ENCODE data around the gene UAP1L1. TPM values are rescaled to one million over a fixed set of nuclear protein-coding genes. Genes with fewer than 3 reads are reported as not detected.
A peak's percentile ranks its signal among the peaks of the same experiment; 100 is the strongest.

UAP1L1 gene
- total RNA-seq, 2 donors from 2014 or later: 7.5 to 28.2 TPM

DNA sequence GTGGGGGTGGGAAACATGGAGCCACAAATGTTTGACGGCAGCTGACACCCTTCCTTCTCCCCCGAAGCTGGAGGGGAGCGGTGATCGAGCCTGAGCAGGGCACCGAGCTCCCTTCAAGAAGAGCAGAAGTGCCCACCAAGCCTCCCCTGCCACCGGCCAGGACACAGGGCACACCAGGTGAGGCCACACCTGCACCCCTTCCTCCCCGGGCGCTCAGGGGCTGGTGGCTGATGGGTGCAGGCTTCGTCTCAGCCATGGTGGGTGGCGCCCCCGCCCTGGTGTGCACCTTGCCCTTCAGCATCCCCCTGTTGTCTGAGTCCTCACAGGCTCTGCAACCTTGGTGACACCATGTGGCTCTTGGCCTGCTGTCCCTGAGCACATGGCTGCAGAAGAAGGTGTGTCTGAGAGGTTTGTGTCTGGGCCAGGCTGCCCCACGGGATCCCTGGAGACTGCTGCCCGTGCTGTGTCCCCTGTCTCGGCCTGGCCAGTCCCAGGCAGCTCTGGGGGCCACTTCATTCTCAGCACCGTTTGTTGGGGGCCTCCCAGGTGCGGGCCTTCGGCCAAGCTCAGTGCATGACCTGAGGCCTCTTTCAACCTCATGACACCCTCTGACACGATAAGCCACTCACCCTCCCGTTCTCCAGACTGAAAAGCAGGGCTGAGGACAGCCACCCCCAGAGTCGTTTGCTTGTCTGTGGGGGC lies 20.6 kb downstream of the UAP1L1 start:
- DNase-seq (ENCODE audit: low spot score in 2 of 2): no peak
- no peak for ATAC-seq
- Mint-ChIP-seq H3K9me3 (no peaks in the 10 kb centered on the region), H3K27ac (no peak overlapping the region), H3K36me3 (peaks cover 11 to 16% of the 10 kb centered on the region in 2 donors)

DNA sequence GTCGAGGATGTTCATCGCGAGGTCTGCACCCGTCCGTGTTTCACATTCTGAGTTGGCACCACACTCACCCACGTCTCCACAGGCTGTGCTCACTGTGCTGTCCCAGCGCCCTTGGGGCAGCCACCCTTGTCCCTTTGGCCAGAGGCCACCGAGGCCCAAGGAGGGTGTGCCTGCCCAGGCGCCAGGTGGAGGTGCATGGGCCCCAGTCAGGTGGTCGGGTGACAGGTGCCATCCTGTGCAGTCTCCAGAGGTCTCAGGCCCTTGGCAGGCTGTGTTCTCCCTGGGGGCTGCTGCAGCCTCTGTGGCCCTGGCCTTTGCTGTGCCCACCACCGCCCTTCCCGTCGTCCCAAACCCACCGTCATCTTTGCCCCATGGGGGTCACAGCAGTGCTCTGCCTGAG lies 21.9 kb downstream of the UAP1L1 start:
- H3K9me3 Mint-ChIP-seq: no peaks in the 10 kb centered on the region
- peaks cover 11 to 16% of the 10 kb centered on the region in 2 donors for H3K36me3 Mint-ChIP-seq
- no peak for DNase-seq (ENCODE audit: low spot score in 2 of 2)
- no peak overlapping the region for H3K27ac Mint-ChIP-seq
- no peak for ATAC-seq

DNA sequence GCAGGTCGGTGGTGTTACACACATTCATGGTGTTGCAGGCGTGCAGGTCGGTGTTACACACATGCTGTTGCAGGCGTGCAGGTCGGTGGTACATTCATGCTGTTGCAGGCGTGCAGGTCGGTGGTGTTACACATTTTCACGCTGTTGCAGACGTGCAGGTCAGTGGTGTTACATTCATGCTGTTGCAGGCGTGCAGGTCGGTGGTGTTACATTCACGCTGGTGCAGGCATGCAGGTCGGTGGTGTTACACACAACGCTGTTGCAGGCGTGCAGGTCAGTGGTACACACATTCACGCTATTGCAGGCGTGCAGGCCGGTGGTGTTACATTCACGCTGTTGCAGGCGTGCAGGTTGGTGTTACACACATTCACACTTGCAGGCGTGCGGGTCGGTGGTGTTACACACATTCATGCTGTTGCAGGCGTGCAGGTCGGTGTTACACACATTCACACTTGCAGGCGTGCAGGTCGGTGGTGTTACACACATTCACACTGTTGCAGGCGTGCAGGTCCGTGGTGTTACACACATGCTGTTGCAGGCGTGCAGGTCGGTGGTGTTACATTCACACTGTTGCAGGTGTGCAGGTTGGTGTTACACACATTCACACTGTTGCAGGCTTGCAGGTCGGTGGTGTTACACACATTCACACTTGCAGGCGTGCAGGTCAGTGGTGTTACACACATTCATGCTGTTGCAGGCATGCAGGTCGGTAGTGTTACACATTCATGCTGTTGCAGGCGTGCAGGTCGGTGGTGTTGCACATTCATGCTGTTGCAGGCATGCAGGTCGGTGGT lies 26.1 kb downstream of the UAP1L1 start:
- no peak overlapping the region for H3K27ac Mint-ChIP-seq
- H3K36me3 Mint-ChIP-seq: peaks cover 0 to 6% of the 10 kb centered on the region in 2 donors
- H3K9me3 Mint-ChIP-seq: no peaks in the 10 kb centered on the region
- ATAC-seq (no peak), DNase-seq (ENCODE audit: low spot score in 2 of 2) (no peak)

DNA sequence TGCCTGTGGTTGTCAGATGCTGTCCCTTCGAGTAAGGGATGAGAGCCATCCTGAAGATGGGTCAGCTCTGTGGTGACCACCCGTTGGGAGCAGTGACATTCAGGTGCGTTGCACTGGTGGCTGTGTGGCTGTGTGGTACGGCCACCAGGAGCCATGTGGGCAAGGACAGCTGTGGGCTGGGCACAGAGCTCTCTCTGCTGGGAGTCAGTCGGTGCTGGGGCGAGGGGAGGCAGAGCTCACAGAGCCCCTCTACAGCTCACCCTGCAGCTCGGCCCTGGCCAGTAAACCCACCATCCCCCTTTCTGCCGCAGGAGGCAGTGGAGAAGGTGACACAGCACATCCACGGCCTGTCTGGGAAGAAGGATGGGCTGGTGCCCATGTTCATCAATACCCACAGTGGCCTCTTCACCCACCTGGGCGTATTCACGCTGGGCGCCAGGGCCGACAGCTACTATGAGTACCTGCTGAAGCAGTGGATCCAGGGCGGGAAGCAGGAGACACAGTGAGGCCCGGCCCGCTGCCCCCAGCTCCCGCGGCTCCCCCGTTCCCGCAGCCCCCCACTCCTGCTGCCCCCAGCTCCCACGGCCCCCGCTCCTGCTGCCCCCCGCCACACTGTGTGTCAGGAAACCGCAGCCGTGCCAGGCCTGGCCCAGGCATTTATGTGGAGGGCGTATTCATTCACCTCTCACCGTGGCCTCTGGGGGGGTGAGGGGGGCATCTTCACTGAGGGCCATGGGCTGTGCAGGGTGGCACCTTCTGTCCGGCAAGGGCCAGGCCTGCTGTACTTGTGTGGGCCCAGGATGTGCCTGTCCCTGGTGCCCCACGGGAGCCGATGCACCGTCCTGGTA lies 28.7 kb downstream of the UAP1L1 start:
- H3K36me3 Mint-ChIP-seq: no peaks in the 10 kb centered on the region

DNA sequence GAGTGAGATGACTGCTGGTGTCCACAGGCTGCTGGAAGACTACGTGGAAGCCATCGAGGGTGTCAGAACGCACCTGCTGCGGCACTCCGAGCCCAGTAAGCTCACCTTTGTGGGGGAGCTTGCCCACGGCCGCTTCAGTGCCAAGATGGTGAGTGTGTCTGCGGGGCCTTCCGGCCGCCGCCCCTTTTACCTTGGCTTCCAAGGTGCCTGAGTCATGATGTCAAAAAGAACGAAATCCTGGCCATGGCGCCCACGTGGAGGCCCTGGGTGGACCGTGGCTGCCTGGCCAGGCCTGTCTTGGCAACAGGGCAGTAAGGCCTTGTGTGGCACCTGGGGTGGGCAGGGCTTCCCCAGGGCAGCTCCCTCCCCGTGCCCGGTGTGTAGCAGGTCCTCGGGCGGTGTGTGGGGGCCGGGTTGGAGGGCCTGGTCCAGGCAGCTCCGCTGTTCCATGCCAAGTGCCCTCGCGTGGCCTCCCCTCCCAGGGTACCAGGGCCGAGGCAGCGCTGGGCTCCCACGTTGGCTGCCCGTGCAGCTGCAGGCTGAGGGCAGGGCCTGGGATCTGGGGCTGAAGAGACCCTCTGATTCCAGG lies 29.4 kb downstream of the UAP1L1 start:
- DNase-seq (ENCODE audit: low spot score in 2 of 2) (no peak), ATAC-seq (no peak)

More for the DNA sequence above, 28.7 kb downstream of the UAP1L1 start:
- H3K9me3 Mint-ChIP-seq: no peaks in the 10 kb centered on the region
- DNase-seq (ENCODE audit: low spot score in 2 of 2) (no peak), ATAC-seq (no peak)
- no peak overlapping the region for H3K27ac Mint-ChIP-seq

DNA sequence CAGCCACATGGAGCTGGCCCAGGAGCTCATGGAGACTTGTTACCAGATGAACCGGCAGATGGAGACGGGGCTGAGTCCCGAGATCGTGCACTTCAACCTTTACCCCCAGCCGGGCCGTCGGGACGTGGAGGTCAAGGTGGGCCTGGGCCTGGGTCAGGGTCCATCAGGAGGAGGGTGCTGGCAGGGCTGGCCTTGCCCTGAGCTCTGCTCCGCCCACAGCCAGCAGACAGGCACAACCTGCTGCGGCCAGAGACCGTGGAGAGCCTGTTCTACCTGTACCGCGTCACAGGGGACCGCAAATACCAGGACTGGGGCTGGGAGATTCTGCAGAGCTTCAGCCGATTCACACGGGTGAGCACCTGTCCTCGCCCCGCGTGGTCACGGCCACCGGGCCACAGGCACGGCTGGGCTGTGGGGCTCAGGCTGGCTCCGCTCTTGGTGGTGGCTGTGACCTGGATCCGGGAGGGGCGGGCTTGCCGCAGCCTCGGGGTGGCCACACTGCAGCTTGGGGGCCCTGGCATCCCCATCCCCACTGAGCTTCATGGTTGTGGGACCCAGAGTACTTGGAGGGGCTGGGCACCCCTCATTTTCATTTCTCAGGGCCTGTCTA lies 30.1 kb downstream of the UAP1L1 start:
- Mint-ChIP-seq H3K36me3 (no peaks in the 10 kb centered on the region), H3K27ac (no peak overlapping the region), H3K9me3 (no peaks in the 10 kb centered on the region)
- DNase-seq (ENCODE audit: low spot score in 2 of 2) (no peak), ATAC-seq (peak in 1 of 2 donors; percentile 11)

More for the DNA sequence above, 29.4 kb downstream of the UAP1L1 start:
- H3K9me3 Mint-ChIP-seq: no peaks in the 10 kb centered on the region
- no peaks in the 10 kb centered on the region for H3K36me3 Mint-ChIP-seq
- no peak overlapping the region for H3K27ac Mint-ChIP-seq

DNA sequence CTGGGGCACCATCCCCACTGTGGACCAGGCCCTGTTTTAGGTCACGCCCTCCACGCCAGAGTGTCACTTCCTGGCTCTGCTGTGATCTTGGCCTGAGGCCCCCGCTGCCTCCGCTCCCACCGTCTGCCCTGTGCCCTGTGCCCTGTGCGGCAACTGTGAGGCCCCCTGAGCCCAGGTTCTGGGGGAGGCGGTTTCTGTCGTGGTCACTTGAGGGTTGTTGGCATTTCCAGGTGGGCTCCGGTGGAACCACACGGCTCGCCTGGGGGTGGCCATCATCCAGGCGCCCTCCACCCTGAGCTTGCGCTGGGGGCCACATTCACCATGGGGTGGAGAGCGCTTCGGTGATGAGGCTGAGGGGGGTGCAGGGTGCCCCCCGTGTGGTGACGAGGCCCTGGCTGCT lies 30.7 kb downstream of the UAP1L1 start:
- Mint-ChIP-seq H3K36me3 (no peaks in the 10 kb centered on the region), H3K27ac (no peak overlapping the region), H3K9me3 (no peaks in the 10 kb centered on the region)
- ATAC-seq (no peak), DNase-seq (ENCODE audit: low spot score in 2 of 2) (no peak)

DNA sequence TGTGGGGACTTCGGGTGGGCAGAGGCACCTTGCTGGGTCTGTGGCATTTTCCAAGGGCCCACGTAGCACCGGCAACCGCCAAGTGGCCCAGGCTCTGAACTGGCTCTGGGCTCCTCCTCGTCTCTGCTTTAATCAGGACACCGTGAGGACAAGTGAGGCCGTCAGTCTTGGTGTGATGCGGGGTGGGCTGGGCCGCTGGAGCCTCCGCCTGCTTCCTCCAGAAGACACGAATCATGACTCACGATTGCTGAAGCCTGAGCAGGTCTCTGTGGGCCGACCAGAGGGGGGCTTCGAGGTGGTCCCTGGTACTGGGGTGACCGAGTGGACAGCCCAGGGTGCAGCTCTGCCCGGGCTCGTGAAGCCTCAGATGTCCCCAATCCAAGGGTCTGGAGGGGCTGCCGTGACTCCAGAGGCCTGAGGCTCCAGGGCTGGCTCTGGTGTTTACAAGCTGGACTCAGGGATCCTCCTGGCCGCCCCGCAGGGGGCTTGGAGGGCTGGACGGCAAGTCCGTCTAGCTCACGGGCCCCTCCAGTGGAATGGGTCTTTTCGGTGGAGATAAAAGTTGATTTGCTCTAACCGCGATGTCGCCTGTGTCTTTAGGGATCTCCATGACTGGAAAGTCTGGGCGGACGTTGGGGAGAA lies 31.4 kb downstream of the UAP1L1 start:
- DNase-seq (ENCODE audit: low spot score in 2 of 2) (no peak), ATAC-seq (no peak)
- no peaks in the 10 kb centered on the region for H3K9me3 Mint-ChIP-seq
- H3K36me3 Mint-ChIP-seq: no peaks in the 10 kb centered on the region
- H3K27ac Mint-ChIP-seq: no peak overlapping the region

DNA sequence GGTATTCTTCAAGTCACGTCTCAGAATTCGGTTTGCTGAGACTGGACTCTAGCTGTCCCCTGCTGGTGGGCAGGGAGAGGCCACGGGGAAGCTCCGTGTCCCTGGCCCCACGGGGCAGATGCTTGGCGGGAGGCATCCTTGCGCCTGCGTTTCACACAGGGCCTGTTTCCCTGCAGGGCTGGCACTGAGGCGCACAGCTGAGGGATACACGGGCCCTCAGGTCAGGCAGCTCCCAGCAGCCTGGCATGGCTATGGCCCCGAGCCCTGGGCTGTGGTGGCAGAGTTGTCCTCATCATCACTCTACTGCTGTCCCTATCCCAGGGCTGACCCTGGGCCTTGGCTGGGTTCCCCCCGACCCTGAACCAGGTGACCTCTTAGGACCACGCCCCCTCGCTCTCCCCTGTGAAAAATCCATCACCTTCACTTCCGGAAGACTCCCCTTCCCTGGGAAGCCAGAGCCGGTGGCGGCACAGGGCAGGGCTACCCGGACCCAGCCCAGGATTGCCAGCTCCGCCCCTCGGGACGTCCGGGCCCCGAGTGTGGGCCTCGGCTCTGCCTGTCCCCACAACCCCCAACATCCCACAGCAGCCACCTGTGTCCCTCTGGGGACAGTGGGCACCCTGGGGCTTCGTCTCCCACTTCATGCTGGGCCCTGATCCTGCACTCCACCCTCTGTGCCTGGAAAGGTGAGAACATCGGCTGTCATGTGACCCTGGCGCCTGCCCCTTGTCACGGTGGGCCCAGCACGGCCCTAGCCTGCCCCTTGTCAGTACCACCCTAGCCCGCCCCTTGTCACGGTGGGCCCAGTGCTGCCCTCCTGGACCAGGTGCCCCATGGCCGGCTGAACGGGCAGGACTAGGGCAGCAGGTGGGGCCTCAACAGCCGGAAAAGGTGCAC lies 32.2 kb downstream of the UAP1L1 start:
- Mint-ChIP-seq H3K27ac (peak overlapping the region in 1 of 2 donors; percentile 55), H3K36me3 (no peaks in the 10 kb centered on the region)
- no peak for DNase-seq (ENCODE audit: low spot score in 2 of 2)

DNA sequence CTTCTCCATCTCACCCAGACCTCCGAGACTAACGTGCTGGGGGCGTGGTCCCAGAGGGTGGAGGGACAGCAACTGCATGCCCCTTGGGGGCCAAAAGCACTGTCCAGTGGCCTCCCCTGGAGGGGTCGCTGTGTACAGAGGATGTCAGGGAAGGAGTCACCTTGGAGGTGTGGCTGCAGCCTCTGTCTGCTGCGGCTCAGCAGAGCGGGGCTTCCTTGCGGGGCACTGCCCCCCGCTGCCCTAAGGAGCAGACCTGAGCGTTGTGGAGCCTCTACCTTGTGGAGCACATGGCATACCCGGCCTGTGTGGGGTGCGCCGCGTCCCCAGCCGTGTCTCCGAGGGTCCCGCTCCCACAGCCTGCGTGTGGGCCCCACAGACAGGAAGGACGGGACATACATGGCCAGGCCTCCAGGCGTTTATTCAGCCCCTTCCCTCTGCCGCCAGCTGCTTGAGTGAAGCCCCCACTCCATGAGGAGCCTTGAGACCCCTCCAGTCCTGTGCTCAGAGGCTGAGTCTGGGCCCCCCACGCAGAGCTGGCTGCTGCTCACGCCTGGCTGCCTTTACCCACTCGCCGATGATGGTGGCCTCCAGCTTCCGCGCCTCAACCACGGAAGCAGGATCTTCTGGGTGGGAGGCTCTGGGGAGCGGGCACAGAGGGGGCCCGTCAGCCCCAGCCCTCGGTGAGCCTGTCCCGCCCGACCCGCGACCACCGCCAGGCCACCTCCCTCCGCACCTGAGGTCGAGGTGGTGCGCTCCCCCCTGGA lies 33.0 kb downstream of the UAP1L1 start:
- Mint-ChIP-seq H3K27ac (no peak overlapping the region), H3K9me3 (no peaks in the 10 kb centered on the region), H3K36me3 (no peaks in the 10 kb centered on the region)
- ATAC-seq (no peak), DNase-seq (ENCODE audit: low spot score in 2 of 2) (no peak)

More for the DNA sequence above, 32.2 kb downstream of the UAP1L1 start:
- no peak for ATAC-seq
- no peaks in the 10 kb centered on the region for H3K9me3 Mint-ChIP-seq

DNA sequence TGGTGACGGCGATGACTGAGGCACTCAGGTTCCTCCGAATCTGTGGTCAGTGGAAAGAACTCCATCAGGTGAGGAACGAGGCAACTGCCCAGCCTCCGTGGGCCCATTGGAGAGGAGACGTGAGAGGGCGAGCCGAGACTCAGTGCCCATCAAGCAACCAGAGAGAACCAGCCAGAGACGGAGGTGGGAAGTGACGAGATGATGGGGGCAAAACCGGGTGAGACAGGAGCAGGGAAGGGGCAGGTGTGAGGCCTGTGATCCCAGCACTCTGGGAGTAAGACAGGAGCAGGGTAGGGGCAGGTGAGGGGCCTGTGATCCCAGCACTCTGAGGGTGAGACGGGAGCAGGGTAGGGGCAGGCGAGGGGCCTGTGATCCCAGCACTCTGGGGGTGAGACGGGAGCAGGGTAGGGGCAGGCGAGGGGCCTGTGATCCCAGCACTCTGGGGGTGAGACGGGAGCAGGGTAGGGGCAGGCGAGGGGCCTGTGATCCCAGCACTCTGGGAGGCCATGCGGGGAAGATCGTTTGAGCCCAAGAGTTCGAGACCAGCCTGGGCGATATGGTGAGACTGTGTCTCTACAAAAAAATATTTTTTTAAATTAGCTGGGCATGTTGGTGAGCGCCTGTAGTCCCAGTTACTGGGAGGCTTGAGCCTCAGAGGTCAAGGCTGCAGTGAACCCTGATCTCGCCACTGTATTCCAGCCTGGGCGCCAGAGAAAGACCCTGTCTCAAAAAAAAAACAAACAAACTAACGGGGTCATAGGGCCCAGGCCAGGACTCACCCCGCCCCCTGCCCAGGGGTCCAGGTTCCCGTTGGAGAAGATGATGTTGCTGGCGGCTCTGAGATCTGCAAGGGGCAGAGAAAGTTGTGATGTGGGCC lies 33.8 kb downstream of the UAP1L1 start:
- Mint-ChIP-seq H3K36me3 (no peaks in the 10 kb centered on the region), H3K9me3 (no peaks in the 10 kb centered on the region), H3K27ac (no peak overlapping the region)
- ATAC-seq: no peak
- no peak for DNase-seq (ENCODE audit: low spot score in 2 of 2)

DNA sequence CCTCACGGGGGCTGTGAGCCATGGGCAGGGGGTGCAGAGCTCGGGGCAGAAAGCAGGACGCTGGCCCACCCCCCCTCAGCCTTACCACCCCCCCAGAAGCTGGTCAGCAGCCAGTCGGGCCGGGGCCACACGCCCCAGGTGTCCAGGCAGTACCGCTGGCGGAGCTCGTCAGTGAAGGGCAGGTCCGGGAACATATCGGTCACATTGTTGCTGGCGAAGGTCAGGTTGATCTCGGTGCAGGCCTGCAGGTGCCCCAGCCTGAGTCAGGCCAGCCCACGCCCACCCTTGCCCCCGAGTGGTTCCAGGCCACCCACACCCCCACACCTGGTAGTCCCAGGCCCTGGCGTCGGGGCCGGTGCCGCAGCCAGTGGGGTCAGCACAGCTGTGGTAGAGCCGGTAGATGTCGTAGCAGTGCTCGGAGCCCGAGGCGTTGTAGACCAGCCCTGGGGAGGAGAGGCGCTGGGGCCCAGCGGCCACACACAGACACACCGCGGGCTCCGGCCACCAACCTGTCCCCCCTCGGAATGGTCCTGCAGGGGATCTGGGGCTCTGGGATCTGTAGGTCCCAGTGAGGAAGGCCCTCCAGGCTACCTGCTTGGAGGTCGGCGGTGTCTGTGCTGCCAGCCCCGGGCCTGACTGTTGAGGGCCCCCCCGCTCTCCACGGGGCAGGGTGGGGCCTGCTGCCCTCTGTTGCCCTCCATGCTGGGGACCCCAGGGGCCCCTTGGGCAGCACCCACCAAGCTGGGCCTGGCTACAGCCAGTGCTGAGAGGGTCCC lies 34.7 kb downstream of the UAP1L1 start:
- Mint-ChIP-seq H3K27ac (no peak overlapping the region), H3K36me3 (no peaks in the 10 kb centered on the region), H3K9me3 (no peaks in the 10 kb centered on the region)
- ATAC-seq: no peak
- DNase-seq (ENCODE audit: low spot score in 2 of 2): no peak

All from activated naive CD4-positive, alpha-beta T cell treated with anti-CD3 and anti-CD28 coated beads, Interleukin-2, amount 50 U/mL, for 72 hours (primary cell).